GM19351 (cell line): ENCODE data around the gene COL5A1.

ENCODE experiments used
- ATAC-seq: cut with Tn5 transposase; IDR thresholded peaks from one replicate; pipeline ENCODE4 v1.9.1; 2021; ENCODE audit warnings: mild to moderate bottlenecking, moderate library complexity; ENCODE audit not compliant: unreplicated experiment

The COL5A1 gene

GRCh38 chr9:134781591-134782302, 140.1 kb downstream of the COL5A1 start:
- no peak for ATAC-seq

- ATAC-seq = no peak
These were observed 141.5 kb downstream of the COL5A1 start for GRCh38 chr9:134782921-134783698.

GRCh38 chr9:134783699-134784039, 142.1 kb downstream of the COL5A1 start:
- no peak for ATAC-seq

GRCh38 chr9:134784577-134785305, 143.1 kb downstream of the COL5A1 start:
- no peak for ATAC-seq

GRCh38 chr9:134785325-134786108, 143.9 kb downstream of the COL5A1 start:
- ATAC-seq = no peak

- no peak for ATAC-seq
These were observed 146.3 kb downstream of the COL5A1 start for GRCh38 chr9:134787601-134788531.

GRCh38 chr9:134789168-134789567, 147.6 kb downstream of the COL5A1 start:
- no peak for ATAC-seq

- no peak for ATAC-seq
These were observed 149.4 kb downstream of the COL5A1 start for GRCh38 chr9:134791009-134791408.

- no peak for ATAC-seq
These were observed 151.0 kb downstream of the COL5A1 start for GRCh38 chr9:134792627-134793026.

- no peak for ATAC-seq
These were observed 151.9 kb downstream of the COL5A1 start for GRCh38 chr9:134793288-134794188.

- no peak for ATAC-seq
These were observed 153.2 kb downstream of the COL5A1 start for GRCh38 chr9:134794663-134795370.

GRCh38 chr9:134795446-134795845, 153.8 kb downstream of the COL5A1 start:
- ATAC-seq = no peak

- ATAC-seq = no peak
These were observed 155.3 kb downstream of the COL5A1 start for GRCh38 chr9:134796882-134797281.

- ATAC-seq = no peak
These were observed 159.3 kb downstream of the COL5A1 start for GRCh38 chr9:134800791-134801339.

- ATAC-seq = no peak
These were observed 160.7 kb downstream of the COL5A1 start for GRCh38 chr9:134802216-134802795.

GRCh38 chr9:134804871-134805270, 163.3 kb downstream of the COL5A1 start:
- no peak for ATAC-seq

GRCh38 chr9:134807716-134808446, 166.3 kb downstream of the COL5A1 start:
- no peak for ATAC-seq
